Caco-2 (cell line): Measurements from ENCODE around the gene TREH. TPM values are rescaled to one million over a fixed set of nuclear protein-coding genes. Genes with fewer than 3 reads are reported as not detected.
"Not testable (repeated sequence)": the region's sequence is repeated elsewhere in the genome, so short reads cannot be mapped to it uniquely, and the experiment has no call there.

Experiments used
- BruUV-seq: library from RNA; stranded (reverse); fragments of 400-500 nt; replicated peaks from 2 replicates; lab custom pipeline; 2021; lab: Mats Ljungman, UMichigan
- CTCF ChIA-PET: fragments of 300-600 bp; sonication (Branson Sonifier 250); formaldehyde crosslinking; loops from one replicate; lab custom pipeline; 2022; ENCODE audit warnings: antibody characterized with exemption; lab: Charles Lee
- POLR2A ChIA-PET: fragments of 300-600 bp; sonication (Branson Sonifier 250); formaldehyde crosslinking; loops from one replicate; lab custom pipeline; 2022; ENCODE audit warnings: antibody characterized with exemption; lab: Charles Lee
- DNase-seq, 2 experiments: peaks; one replicate each; pipeline versions ENCODE4 v3.0.0 to v3.0.0-alpha.2; 2020 to 2022
- H3K27me3 ChIP-seq: replicated peaks from 2 replicates; pipeline ENCODE4 v1.6.0; 2011; ENCODE audit warnings: low read length; ENCODE audit not compliant: control insufficient read depth, insufficient read depth
- H3K36me3 ChIP-seq: 2 replicates; pipeline ENCODE4 v1.5.1; 2011; ENCODE audit warnings: low read length; ENCODE audit not compliant: control insufficient read depth, insufficient read depth
- H3K4me1 ChIP-seq: fragments of 250-450 bp; sonication (Bioruptor Pico); 2 replicates; pipeline ENCODE4 v1.5.1; 2020; ENCODE audit warnings: mild to moderate bottlenecking
- H3K4me3 ChIP-seq: 2 replicates; pipeline ENCODE4 v1.5.1; 2011; ENCODE audit warnings: low read depth, mild to moderate bottlenecking, control low read depth, low read length
- H3K9me3 ChIP-seq: fragments of 250-450 bp; sonication (Bioruptor Pico); 2 replicates; pipeline ENCODE4 v1.5.1; 2020; ENCODE audit warnings: mild to moderate bottlenecking, moderate library complexity
- H3K27ac Mint-ChIP-seq: one replicate; pipeline ENCODE4 v1.8.0; 2022; ENCODE audit warnings: mixed read lengths; ENCODE audit not compliant: unreplicated experiment
- H3K27me3 Mint-ChIP-seq: one replicate; pipeline ENCODE4 v1.8.0; 2022; ENCODE audit warnings: mixed read lengths; ENCODE audit not compliant: insufficient read depth, unreplicated experiment
- H3K36me3 Mint-ChIP-seq: one replicate; pipeline ENCODE4 v1.8.0; 2022; ENCODE audit warnings: mild to moderate bottlenecking, mixed read lengths; ENCODE audit not compliant: insufficient read depth, unreplicated experiment
- H3K4me1 Mint-ChIP-seq: one replicate; pipeline ENCODE4 v1.8.0; 2022; ENCODE audit warnings: low read depth, mixed read lengths; ENCODE audit not compliant: unreplicated experiment
- H3K4me3 Mint-ChIP-seq: one replicate; pipeline ENCODE4 v1.8.0; 2022; ENCODE audit warnings: mild to moderate bottlenecking, moderate library complexity, mixed read lengths; ENCODE audit not compliant: unreplicated experiment
- H3K9me3 Mint-ChIP-seq: one replicate; pipeline ENCODE4 v1.8.0; 2022; ENCODE audit warnings: mixed read lengths; ENCODE audit not compliant: unreplicated experiment
- CTCF ChIP-seq, 2 experiments: fragments of 200-600 bp in 1 of 2; IDR thresholded peaks; 1 replicate in 1 of 2; 2 replicates in 1 of 2; pipeline versions ENCODE4 v1.5.1 to v1.8.0; 2011 to 2022; ENCODE audit warnings: antibody characterized with exemption in 1 of 2, control low read depth in 1 of 2, inconsistent platforms in 1 of 2, low read depth in 1 of 2, low read length in 1 of 2, mild to moderate bottlenecking in 1 of 2, moderate library complexity in 1 of 2; ENCODE audit not compliant: insufficient read depth in 1 of 2, severe bottlenecking in 1 of 2, unreplicated experiment in 1 of 2
- intact Hi-C: fragments of 100-400 bp; cut with micrococcal nuclease; formaldehyde crosslinking; loops from one replicate; pipeline ENCODE4 v1.10.0; 2022; ENCODE audit not compliant: unreplicated experiment
- total RNA-seq: library from RNA; stranded (reverse); gene quantifications from 2 replicates; pipeline ENCODE4 v1.2.3, GENCODE V29; 2022

The TREH gene
- total RNA-seq, 1 experiment from 2014 or later, result not detected

GRCh38 chr11:118689852-118690552, 10.6 kb upstream of the TREH start:
- Histone ChIP-seq H3K27me3 (no peaks in the 10 kb centered on the region), H3K4me3 (peak overlapping the region; percentile 25), H3K9me3 (no peaks in the 10 kb centered on the region), H3K36me3 (no peaks in the 10 kb centered on the region), H3K4me1 (peaks cover 14% of the 10 kb centered on the region)
- Mint-ChIP-seq H3K9me3 (no peaks in the 10 kb centered on the region), H3K4me1 (peaks cover 23% of the 10 kb centered on the region), H3K27ac (peak overlapping the region; percentile 80), H3K4me3 (peak overlapping the region; percentile 74), H3K36me3 (no peaks in the 10 kb centered on the region), H3K27me3 (no peaks in the 10 kb centered on the region)
- peak; percentile 88 to 100 for TF ChIP-seq CTCF (IDR thresholded peaks at IDR 0.05; ENCODE audit: insufficient read depth in 1 of 2, low read depth in 1 of 2, low read length in 1 of 2, severe bottlenecking in 1 of 2, unreplicated experiment in 1 of 2)
- POLR2A ChIA-PET, result interaction anchor here (0.5 to 1.3 kb wide), 2 partner anchors 101 to 210 kb away, joined by 3 to 5 read pairs; partner anchors contain the start of gene DDX6
- no TSS peak for BruUV-seq
- CTCF ChIA-PET, result interaction anchor here (0.6 to 2.2 kb wide), 30 partner anchors 26 to 455 kb away, joined by 3 to 19 read pairs (median 4); partner anchors contain the start of genes BCL9L, DDX6 and UPK2
- DNase-seq, result peak; percentile 92 to 96
- intact Hi-C loops, result loop anchor here (1.0 to 5.0 kb wide), 7 partner anchors 25 to 266 kb away; partner anchors contain the start of gene UPK2

- Mint-ChIP-seq H3K9me3 (no peaks in the 10 kb centered on the region), H3K27ac (no peak overlapping the region), H3K4me1 (peaks cover 23% of the 10 kb centered on the region), H3K4me3 (peak overlapping the region; percentile 74), H3K36me3 (no peaks in the 10 kb centered on the region), H3K27me3 (no peaks in the 10 kb centered on the region)
- no peaks in the 10 kb centered on the region for H3K36me3 ChIP-seq
- no peaks in the 10 kb centered on the region for H3K27me3 ChIP-seq
- DNase-seq, result no peak
- intact Hi-C loops, result no loop called here
- no peak for TF ChIP-seq CTCF (IDR thresholded peaks at IDR 0.05; ENCODE audit: insufficient read depth in 1 of 2, low read depth in 1 of 2, low read length in 1 of 2, severe bottlenecking in 1 of 2, unreplicated experiment in 1 of 2)
- H3K4me1 ChIP-seq, result peaks cover 14% of the 10 kb centered on the region
- H3K9me3 ChIP-seq, result no peaks in the 10 kb centered on the region
- ChIA-PET POLR2A (interaction anchor here (1.3 kb wide), 1 partner anchor 101 kb away, joined by 5 read pairs; the partner anchor contains the start of gene DDX6), CTCF (interaction anchor here (0.6 to 2.2 kb wide), 28 partner anchors 26 to 456 kb away, joined by 3 to 19 read pairs (median 4); partner anchors contain the start of genes BCL9L, DDX6 and UPK2)
- H3K4me3 ChIP-seq, result no peak overlapping the region
- no TSS peak for BruUV-seq
These were observed 10.0 kb upstream of the TREH start for GRCh38 chr11:118689503-118689851.

- H3K27ac Mint-ChIP-seq, result no peak overlapping the region
- intact Hi-C loops, result no loop called here
- Histone ChIP-seq H3K36me3 (no peaks in the 10 kb centered on the region), H3K4me3 (no peak overlapping the region), H3K4me1 (peaks cover 14% of the 10 kb centered on the region), H3K27me3 (no peaks in the 10 kb centered on the region), H3K9me3 (no peaks in the 10 kb centered on the region)
- no peak for TF ChIP-seq CTCF (IDR thresholded peaks at IDR 0.05; ENCODE audit: insufficient read depth in 1 of 2, low read depth in 1 of 2, low read length in 1 of 2, severe bottlenecking in 1 of 2, unreplicated experiment in 1 of 2)
- CTCF ChIA-PET, result interaction anchor here (0.8 to 2.2 kb wide), 15 partner anchors 26 to 271 kb away, joined by 3 to 19 read pairs (median 6); partner anchors contain the start of genes BCL9L, DDX6 and UPK2
- no peak for DNase-seq
- H3K4me1 Mint-ChIP-seq, result peaks cover 23% of the 10 kb centered on the region
- no peak overlapping the region for H3K4me3 Mint-ChIP-seq
- H3K9me3 Mint-ChIP-seq, result no peaks in the 10 kb centered on the region
- POLR2A ChIA-PET, result interaction anchor here (1.3 kb wide), 1 partner anchor 102 kb away, joined by 5 read pairs; the partner anchor contains the start of gene DDX6
- no peaks in the 10 kb centered on the region for H3K36me3 Mint-ChIP-seq
- no peaks in the 10 kb centered on the region for H3K27me3 Mint-ChIP-seq
- no TSS peak for BruUV-seq
These were observed 9.5 kb upstream of the TREH start for GRCh38 chr11:118688851-118689502.

GRCh38 chr11:118688339-118688738, 8.9 kb upstream of the TREH start:
- H3K27me3 Mint-ChIP-seq, intact Hi-C loops, H3K9me3 Mint-ChIP-seq, H3K4me3 ChIP-seq, H3K4me3 Mint-ChIP-seq, H3K27ac Mint-ChIP-seq, BruUV-seq, H3K27me3 ChIP-seq, H3K4me1 ChIP-seq, DNase-seq, H3K9me3 ChIP-seq, H3K36me3 ChIP-seq, H3K36me3 Mint-ChIP-seq: not testable (repeated sequence)
- H3K4me1 Mint-ChIP-seq, result peaks cover 17% of the 10 kb centered on the region
- ChIA-PET CTCF (interaction anchor here (2.2 kb wide), 1 partner anchor 28 kb away, joined by 19 read pairs; no protein-coding TSS in a partner anchor), POLR2A (interaction anchor here (0.6 kb wide), 2 partner anchors 72 to 103 kb away, joined by 3 to 4 read pairs; partner anchors contain the start of gene DDX6)
